ENCODE data around the gene PPAN.

The PPAN gene, protein sequence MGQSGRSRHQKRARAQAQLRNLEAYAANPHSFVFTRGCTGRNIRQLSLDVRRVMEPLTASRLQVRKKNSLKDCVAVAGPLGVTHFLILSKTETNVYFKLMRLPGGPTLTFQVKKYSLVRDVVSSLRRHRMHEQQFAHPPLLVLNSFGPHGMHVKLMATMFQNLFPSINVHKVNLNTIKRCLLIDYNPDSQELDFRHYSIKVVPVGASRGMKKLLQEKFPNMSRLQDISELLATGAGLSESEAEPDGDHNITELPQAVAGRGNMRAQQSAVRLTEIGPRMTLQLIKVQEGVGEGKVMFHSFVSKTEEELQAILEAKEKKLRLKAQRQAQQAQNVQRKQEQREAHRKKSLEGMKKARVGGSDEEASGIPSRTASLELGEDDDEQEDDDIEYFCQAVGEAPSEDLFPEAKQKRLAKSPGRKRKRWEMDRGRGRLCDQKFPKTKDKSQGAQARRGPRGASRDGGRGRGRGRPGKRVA

GRCh38 chr19:10106100-10106936 lies at the start of gene PPAN:
PPAN (plus strand) TSS chr19:10106362; CDS start chr19:10106395, 33 bp downstream.
- FAIRE-seq: peak; percentile 76

DNA sequence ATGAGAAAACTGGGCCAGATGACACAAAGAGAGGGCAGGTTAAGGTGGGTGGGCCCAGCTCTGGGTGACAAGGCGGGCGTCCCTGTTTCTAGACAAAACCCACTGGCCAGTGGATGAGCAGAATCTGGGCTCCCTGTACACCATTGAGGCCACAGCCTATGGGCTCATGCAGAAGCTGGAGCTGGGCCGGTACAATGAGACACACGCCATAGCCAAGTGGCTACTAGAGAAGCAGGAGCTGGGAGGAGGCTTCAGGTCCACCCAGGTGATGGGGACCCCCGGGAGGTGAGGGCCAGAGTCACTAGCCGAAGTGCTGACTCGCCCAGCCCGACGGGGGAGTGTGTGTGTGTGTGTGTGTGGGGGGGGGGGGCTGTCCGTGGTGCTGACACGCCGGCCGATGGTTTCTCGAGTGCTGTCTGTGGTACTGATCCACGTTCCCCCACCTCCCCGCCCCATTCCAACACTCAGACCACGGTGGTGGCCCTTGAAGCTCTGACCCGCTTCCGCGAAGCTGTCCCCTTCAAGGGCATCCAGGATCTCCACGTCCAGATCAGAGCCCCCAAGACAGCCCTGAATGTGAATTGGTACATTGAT lies 44.3 kb upstream of the PPAN start:
- no peak for DNase-seq (ENCODE audit: low spot score)
- no peak for FAIRE-seq

More at GRCh38 chr19:10106100-10106936, at the start of gene PPAN:
- peak; percentile 97 for DNase-seq (ENCODE audit: low spot score)

DNA sequence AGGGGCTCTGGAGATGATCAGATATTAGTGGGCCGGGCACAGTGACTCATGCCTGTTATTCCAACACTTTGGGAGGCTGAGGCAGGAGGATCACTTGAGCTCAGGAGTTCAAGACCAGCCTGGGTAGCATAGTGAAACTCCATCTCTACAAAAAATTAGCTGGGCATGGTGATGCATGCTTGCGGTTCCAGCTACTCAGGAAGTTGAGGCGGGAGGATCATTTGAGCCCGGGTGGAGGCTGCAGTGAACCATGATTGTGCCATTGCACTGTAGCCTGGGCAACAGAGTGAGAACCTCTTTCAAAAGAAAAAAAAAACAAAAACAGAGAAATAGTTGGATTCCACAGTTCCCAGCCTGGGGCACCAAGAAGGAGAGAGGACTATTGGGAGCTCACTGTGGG lies 38.0 kb upstream of the PPAN start:
- no peak for FAIRE-seq
- DNase-seq (ENCODE audit: low spot score): no peak

DNA sequence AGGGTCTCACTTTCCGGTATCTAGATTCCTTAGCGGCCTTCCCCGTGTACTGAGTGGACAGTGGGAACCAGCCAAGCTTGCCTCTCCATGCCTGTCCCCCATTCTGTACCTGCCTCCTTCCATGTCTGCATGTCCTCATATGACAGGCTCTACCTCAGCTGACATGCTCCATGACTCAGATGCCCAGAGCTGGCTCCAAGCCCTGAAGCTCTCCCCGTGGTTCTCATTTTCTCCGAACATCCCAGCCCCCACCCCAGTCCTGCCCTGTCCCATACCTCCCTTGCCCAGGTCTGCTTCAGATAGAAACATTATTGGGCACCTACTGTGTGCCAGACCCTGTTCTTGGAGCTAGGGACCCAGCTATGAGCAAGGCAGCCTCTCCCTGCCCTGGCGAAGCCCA lies 37.1 kb upstream of the PPAN start:
- no peak for DNase-seq (ENCODE audit: low spot score)
- FAIRE-seq: no peak

GRCh38 chr19:10070730-10071446 lies 35.3 kb upstream of the PPAN start:
- no peak for FAIRE-seq
- no peak for DNase-seq (ENCODE audit: low spot score)

GRCh38 chr19:10074153-10074552 lies 32.0 kb upstream of the PPAN start:
- FAIRE-seq (no peak), DNase-seq (ENCODE audit: low spot score) (peak; percentile 16)

DNA sequence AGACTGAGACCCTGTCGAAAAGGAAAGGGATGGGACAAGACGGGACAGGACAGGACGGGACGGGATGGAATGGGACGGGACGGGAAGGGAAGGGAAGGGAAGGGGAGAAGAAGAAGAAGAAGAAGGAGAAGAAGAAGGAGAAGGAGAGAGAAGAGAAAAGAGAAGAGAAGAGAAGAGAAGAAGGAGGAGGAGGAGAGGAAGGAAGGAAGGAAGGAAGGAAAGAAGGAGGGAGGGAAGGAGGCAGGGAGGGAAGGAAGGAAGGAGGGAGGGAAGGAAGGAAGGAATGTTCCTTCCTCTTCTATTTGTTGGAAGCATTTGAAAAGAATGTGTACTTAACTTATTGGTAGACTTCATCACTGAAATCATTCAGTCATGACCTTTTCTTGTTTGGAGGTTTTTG lies 29.6 kb upstream of the PPAN start:
- FAIRE-seq (no peak), DNase-seq (ENCODE audit: low spot score) (no peak)

DNA sequence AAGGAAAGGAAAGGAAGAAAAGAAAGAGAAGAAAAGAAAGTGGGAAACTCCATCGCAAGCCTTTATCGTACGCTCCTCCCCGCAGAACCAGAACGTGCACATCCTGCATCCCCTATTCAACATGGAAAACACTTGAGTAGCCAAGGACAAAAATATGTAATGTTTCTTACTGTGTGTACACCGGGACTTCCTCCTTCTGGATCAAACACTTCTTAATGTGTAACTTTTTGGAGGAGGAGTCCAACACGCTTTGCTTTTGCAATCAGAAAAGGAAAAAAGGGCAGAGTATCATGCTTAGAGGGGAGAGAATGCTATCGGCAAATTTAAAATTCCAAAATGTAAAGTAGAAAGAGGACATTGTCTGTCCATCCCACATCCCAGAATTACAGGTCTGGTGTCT lies 27.8 kb upstream of the PPAN start:
- no peak for FAIRE-seq
- no peak for DNase-seq (ENCODE audit: low spot score)

DNA sequence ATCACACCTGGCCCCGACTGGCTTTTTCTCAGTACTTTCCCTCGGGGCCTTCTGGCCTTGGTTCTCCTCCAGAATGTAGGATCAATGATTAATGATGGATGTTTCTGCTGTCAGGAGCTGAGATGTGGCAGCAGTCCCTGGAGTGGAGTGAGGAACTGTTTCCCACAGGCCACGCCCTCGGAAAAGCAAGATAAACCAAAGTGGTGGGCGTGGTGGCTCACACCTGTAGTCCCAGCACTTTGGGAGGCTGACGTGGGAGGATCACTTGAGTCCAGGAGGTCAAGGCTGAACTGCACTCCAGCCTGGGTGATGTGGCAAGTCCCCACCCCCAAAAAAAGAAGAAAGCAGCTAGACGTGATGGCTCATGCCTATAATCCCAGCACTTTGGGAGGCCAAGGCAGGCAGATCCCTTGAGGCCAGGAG lies 27.1 kb upstream of the PPAN start:
- DNase-seq (ENCODE audit: low spot score) (no peak), FAIRE-seq (no peak)

- DNase-seq (ENCODE audit: low spot score) (no peak), FAIRE-seq (no peak)
Measured at GRCh38 chr19:10083911-10084310, 22.3 kb upstream of the PPAN start.

DNA sequence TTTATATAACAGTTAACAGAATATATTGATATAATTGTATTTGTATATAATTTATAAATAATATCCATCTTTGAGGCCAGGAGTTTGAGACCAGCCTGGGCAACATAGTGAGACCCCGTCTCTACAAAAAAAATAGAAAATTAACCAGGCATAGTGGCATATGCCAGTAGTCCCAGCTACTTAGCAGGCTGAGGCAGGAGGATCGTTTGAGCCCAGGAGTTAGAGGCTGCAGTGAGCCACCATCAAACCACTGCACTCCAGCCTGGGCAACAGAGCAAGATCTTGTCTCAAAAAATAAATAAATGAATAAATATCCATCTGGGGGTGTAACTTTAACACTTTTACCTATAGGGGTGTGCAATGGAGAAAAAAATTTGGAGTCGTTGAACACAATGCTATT lies 21.4 kb upstream of the PPAN start:
- no peak for DNase-seq (ENCODE audit: low spot score)
- FAIRE-seq: no peak

DNA sequence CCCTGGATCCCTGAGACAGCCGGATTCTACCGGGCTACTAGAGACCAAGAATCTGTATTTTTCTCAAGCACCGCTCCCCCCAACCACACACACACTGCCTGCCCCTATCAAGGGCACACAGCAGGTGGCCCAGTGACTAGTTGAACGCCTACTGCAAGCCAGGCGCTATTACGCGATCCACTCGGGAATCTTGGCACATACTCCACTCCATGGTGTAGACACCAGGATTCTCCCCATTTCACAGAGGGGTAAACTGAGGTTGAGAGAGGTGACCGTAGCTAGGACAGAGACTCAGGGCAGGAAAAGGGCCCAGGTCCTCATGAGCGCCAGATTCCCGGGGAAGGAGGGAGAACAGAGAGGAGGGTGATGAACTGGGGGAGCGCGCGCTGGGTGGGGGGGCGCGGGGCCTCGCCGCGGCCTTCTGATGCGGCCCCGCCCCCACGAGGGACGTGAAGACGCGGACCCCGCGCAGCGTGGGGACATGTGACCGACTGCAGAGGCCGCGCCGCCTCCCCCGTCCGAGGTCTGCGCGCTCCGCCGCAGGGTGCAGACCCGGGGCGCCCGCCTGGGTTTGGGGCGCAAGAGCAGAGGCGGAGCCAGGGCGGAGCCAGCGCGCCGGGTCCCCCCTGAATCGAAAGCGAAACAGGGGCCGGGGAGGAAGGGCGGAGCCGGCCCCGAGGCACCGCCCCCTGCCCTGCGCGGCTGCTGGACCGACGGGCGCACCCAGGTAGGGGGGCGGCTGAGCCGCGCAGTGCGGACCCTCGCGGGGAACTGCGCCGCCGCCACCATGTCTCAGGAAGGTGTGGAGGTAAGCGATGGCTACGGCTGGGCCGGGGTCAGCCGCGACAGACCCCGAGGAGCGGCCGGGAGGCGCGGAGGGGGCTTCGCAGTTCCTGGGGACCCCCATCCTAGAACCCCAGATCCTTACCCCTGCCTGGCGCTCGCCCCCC lies 20.2 kb upstream of the PPAN start, which contains the start of gene SHFL:
Gene SHFL, plus strand, starts transcription at position 677 of the 950 bp plus-strand sequence. Its CDS starts 111 bp downstream, at position 788.
- FAIRE-seq (no peak), DNase-seq (ENCODE audit: low spot score) (no peak)

- FAIRE-seq: no peak
- DNase-seq (ENCODE audit: low spot score): no peak
Measured at GRCh38 chr19:10086591-10087192, 19.5 kb upstream of the PPAN start.

DNA sequence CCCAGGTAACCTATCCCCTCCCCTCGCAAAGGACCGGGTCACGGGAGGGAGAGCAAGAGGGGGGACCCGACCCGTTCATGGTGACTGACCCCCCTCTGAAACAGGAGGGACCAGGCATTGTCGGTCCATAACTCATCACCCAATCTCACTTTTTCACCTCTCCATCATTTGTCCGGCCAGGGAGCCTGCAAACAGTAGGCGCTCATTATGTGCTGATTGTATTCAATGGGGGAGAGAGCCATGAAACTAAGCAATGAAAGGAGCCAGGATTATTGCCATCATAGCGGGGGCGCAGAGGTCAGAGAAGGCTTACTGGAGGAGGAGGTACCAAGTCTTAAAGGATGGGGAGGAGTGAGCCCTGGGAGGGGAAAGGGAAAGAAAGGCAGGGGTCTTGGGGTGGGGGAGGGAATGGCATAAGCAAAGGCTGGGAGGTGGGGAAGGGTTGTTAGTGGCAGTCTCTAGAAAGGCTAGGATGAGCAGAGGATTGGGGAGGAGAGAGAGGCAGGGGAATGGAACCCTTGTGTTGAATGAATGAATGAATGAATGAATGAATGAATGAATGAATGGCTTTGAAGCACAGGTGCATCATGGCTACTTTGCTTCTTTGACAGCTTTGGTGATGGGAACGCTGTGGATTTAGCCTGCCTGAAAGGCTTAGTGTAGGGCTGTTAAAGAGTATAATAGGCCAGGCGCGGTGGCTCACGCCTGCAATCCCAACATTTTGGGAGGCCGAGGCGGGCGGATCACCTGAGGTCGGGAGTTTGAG lies 18.7 kb upstream of the PPAN start:
- FAIRE-seq (no peak), DNase-seq (ENCODE audit: low spot score) (no peak)

DNA sequence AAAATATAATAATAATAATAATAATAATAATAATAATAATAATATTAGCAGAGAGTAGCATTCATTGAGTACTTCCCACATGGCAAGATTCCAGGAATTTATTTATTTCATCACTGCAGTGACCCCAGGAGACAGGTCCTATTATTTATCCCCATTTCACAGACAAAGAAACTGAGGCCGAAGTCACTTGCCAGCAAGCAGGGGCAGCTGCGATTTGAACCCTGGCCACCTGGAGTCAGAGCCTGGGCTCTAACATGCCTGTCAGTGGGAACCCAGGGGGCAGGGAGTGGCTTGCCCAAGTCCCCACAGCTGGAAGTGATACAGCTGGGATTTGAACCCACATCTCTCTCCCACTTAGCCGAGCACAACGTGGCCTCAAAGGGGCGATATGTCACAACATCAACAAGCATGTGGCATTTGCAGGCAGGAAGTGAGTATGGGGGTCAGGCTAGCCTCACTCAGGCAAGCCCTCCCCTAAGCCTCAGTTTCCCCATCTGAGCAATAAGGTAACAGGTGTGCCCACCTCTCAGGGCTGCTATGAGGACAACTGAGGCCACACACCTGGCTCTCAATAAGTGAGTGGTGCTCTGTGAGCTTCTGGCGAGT lies 17.1 kb upstream of the PPAN start:
- FAIRE-seq (no peak), DNase-seq (ENCODE audit: low spot score) (no peak)

DNA sequence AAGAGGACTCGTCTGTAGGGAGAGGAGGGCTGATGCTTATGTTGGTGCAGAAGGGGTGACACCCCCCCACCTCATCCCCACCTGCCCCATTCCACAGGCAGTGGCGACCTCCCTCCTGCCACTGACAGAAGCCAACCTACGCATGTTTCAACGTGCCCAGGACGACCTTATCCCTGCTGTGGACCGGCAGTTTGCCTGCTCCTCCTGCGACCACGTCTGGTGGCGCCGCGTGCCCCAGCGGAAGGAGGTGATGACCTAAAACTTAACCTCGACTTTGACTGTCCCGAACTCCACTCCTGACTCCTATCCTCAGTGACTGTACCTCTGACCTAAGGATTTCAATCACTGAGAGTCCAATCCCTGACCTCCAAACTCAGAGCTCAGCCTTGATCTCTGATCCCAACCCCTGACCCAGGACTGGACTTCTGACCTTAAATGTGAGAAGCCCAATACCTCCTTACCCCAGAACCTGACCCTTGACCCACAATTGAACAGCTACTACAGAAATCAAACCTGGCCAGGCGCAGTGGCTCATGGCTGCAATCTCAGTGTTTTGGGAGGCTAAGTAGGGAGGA lies 16.3 kb upstream of the PPAN start:
- FAIRE-seq (no peak), DNase-seq (ENCODE audit: low spot score) (no peak)

GRCh38 chr19:10091370-10091687 lies 14.8 kb upstream of the PPAN start:
- FAIRE-seq: no peak

GRCh38 chr19:10091895-10092641 lies 14.1 kb upstream of the PPAN start:
- DNase-seq (ENCODE audit: low spot score) (no peak), FAIRE-seq (no peak)

More at GRCh38 chr19:10091370-10091687, 14.8 kb upstream of the PPAN start:
- DNase-seq (ENCODE audit: low spot score): no peak
